GM06990 (cell line): ENCODE measurements around the gene NUCKS1.

Source experiments
- DNase-seq: peaks from one replicate; pipeline ENCODE4 v3.0.0-alpha.2; 2011; ENCODE audit not compliant: insufficient read length; ENCODE audit errors: extremely low read depth
- H3K27me3 ChIP-seq: replicated peaks from 2 replicates; pipeline ENCODE4 v1.6.0; 2011; ENCODE audit warnings: low read length; ENCODE audit not compliant: control insufficient read depth, insufficient read depth
- H3K36me3 ChIP-seq: 2 replicates; pipeline ENCODE4 v1.5.1; 2011; ENCODE audit warnings: low read length; ENCODE audit not compliant: control insufficient read depth, insufficient read depth
- H3K4me3 ChIP-seq: replicated peaks from 2 replicates; pipeline ENCODE4 v1.5.1; 2011; ENCODE audit warnings: low read depth, mild to moderate bottlenecking, control low read depth, low read length
- TF ChIP-seq, protein P1 (sequence below): IDR thresholded peaks from 2 replicates; pipeline ENCODE4 v1.5.1; 2011; ENCODE audit warnings: low read length, control low read depth, mild to moderate bottlenecking, inconsistent platforms; ENCODE audit not compliant: insufficient read depth, poor library complexity, severe bottlenecking

The NUCKS1 gene

GRCh38 chr1:205664399-205665017, 85.5 kb downstream of the NUCKS1 start:
- Histone ChIP-seq H3K36me3 (no peaks in the 10 kb centered on the region; the same call in 1 of the 2 replicates), H3K4me3 (no peak overlapping the region), H3K27me3 (no peaks in the 10 kb centered on the region)
- DNase-seq, result no peak
- TF ChIP-seq, protein P1, sequence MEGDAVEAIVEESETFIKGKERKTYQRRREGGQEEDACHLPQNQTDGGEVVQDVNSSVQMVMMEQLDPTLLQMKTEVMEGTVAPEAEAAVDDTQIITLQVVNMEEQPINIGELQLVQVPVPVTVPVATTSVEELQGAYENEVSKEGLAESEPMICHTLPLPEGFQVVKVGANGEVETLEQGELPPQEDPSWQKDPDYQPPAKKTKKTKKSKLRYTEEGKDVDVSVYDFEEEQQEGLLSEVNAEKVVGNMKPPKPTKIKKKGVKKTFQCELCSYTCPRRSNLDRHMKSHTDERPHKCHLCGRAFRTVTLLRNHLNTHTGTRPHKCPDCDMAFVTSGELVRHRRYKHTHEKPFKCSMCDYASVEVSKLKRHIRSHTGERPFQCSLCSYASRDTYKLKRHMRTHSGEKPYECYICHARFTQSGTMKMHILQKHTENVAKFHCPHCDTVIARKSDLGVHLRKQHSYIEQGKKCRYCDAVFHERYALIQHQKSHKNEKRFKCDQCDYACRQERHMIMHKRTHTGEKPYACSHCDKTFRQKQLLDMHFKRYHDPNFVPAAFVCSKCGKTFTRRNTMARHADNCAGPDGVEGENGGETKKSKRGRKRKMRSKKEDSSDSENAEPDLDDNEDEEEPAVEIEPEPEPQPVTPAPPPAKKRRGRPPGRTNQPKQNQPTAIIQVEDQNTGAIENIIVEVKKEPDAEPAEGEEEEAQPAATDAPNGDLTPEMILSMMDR, result no peak

GRCh38 chr1:205663286-205663936, 86.6 kb downstream of the NUCKS1 start:
- Histone ChIP-seq H3K36me3 (no peaks in the 10 kb centered on the region; the same call in none of the 2 replicates), H3K4me3 (no peak overlapping the region), H3K27me3 (no peaks in the 10 kb centered on the region)
- TF ChIP-seq, protein P1, result no peak
- no peak for DNase-seq
